HS-5 (cell line): ENCODE results near the gene FAM156B.
"Not testable (repeated sequence)": the region's sequence is repeated elsewhere in the genome, so short reads cannot be mapped to it uniquely, and the experiment has no call there.

Source experiments
- DNase-seq: peaks from one replicate; pipeline ENCODE4 v3.0.0-alpha.2; 2012; ENCODE audit warnings: low read depth

The FAM156B gene

DNA sequence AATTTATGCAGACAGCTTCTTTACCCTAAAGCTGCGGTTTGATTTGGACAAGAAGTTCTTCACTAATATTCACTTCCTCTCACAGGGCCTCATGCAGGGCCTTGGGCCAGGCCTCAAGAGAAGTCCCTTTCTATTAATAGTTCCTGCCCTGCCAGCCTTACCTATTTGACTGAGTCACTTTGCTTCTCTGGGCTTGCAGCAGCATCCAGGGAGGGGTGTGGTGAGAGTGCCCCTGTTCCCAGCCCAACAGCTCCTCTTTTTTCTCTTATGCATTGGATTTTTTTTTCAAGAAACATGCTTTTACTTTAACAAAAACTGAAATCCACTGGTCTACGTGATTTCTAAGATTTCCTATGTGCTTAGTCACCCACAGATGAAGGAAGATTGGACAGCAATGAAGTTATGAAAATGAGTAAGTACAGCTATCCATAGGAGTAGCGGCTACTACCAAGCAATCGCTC, 26.7 kb downstream of the FAM156B start:
- no peak for DNase-seq

DNA sequence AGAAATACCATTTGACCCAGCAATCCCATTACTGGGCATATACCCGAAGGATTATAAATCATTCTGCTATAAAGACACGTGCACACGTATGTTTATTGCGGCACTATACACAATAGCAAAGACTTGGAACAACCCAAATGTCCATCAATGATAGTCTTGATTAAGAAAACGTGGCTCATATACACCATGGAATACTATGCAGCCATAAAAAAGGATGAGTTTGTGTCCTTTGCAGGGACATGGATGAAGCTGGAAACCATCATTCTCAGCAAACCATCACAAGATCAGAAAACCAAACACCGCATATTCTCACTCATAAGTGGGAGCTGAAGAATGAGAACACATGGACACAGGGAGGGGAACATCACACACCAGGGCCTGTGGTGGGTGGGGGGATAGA, 33.1 kb downstream of the FAM156B start:
- not testable (repeated sequence) for DNase-seq

DNA sequence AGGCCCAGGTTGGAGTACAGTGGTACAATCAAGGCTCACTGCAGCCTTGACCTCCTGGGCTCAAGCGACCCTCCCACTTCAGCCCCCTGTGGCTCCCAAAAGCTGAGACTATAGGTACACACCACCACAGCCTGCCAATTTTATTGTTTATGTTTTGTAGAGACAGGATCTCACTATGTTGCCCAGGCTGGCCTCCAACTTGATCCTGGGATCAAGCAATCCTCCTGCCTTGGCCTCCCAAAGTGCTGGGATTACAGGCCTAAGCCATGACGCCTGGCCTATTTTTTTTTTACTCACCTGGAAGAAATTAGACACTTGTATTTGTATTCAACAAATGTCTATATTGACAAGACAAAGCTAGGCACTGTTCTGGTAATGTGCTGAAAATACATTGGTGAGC, 36.1 kb downstream of the FAM156B start:
- no peak for DNase-seq

DNA sequence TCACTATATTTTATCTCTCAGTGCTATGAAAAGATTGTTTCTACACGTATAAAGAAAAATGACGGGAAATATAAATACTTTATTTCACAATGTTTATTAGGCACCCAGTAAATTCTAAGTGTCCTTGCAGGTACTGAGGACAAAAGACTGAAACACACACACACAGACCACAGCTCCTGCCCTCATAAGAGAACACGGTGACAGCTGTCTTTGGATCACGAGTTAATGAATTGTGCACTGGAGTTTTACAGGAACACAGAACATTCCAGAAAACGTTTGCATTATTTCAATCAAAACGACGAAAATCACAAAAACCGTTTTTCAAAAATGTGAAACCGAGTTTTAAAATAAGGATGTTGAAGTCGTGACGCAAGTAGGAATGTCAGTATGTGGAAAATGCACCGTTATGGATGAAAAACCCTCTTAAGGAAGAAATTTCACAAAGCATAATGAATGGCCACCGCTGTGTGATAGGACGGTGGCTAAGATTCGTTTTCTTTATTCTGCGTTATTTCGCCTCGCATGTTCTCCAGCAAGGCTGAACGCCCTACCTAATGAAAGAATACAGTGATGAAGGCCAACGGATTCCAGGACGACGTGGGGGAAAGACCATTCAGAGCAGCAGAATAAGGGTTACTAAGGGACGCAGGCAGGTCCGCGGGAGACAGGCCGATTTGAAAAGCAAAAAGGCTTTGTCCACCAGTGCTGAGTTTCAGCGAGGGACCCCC, 37.0 kb downstream of the FAM156B start:
- DNase-seq, result no peak

DNA sequence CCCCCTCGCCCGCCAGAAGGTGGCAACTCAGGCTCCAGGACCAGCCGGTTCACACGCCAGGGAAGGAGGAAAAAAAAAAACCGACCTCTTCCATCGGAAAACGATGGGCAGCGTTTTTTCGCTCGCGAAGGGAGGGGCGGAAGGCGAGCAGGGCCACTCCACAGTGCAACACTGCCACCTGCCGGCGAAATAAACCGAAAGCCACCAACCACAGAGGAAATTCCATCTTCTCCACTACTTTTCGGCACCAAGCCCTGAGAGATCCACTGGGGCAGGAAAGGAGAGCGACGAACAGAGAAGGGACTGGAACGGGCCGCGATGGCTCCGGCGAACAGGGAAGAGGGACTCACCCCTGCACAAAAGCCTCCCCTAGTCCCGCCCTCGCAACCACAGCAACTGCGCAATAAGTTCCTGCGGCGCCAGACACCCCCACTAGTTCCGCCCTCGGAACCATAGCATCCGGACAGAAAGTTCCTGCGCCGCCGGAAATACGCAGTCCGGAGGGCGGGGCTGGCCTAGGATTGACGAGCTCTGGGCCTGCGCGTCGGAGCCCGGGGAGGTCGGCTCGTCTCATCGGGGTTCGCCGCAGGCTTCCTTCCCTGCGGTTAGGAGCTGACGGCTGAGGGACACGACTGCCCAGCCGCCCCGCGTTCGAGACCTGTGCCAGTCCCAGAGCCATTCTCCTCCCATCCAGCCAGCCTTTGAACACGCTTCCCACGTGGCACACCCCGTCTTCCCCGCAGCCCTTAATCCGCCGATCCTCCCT, 37.8 kb downstream of the FAM156B start:
- peak; percentile 71 for DNase-seq

DNA sequence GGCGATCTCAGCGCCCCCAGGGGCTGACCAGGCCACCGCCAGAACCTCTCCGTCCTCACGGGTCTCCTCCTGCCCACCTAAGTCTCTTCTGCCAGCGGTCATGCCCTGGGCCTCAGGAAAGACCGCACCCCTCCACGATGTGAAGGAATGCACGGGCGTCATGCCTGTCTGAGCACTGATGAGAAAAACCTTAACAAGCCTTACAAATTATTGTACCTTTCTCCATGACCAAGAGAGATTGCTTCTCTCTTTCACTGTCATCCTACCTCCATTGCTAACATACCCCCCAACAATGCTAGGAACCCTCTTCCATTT, 38.3 kb downstream of the FAM156B start:
- not testable (repeated sequence) for DNase-seq

DNA sequence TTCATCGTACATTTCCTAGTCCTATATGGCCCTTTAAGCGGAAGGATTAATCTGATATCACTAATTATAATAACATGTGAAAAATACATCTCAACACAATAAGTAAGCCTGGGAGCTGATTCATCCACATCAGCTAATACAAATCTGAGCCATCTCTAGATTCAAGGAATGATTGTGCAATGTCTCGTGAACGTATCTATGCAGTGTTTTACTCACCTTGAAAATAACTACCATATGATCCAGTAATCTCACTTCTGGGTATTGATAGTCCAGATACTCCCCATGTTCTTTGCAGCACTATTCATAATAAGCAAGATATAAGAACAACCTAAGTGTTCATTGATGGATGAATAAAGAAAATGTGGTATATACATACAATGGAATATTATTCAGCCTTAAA, 43.6 kb downstream of the FAM156B start:
- DNase-seq, result not testable (repeated sequence)

DNA sequence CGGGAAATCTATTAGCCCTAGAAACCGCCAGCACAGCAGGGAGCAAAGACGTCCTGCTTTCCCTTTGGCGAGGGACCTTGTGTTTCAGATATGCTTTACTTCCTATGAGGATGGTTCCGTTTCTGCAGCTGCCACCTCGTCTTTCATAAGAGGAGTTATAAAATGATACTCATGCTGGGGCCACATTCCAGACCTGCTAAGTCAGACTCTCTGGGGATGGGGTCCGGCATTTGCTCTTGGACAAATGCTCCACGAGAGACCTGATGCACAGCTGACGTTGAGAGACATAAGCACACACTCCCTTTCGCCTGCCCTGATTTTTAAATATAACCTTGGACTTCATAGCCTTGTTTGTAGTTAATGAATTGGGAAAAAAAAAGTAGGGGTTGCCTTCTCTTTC, 44.6 kb downstream of the FAM156B start:
- not testable (repeated sequence) for DNase-seq

DNA sequence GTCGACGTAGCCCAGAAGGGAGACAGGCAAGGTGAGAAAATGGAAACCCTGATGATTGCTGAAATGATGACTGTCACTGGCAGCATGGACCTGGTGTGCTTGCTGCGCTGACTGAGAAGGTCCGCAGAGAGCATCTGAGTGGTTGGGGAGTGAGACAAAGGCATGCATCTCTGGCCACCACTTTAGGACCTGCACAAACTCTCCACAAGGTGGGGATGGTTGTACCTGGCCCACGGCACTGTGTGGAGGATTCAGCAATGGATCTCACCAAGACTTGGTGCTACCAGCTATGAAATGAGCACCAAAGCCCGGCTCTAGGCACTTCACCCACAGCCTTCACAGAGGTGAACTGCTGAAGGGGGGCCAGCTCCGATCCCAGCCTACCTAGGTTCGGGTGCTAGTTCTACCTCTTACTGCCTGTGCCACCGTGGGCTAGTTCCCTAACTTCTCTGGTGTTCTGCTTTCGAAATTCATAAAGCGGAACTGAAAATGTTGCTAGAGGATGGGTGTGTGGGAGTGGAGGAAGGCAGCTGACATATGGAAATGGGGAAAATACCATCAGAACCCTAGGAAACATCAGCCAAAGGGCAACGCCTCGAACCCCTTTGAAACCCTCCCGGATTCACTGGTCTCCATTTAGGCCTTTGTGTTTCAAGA, 48.8 kb downstream of the FAM156B start:
- not testable (repeated sequence) for DNase-seq

DNA sequence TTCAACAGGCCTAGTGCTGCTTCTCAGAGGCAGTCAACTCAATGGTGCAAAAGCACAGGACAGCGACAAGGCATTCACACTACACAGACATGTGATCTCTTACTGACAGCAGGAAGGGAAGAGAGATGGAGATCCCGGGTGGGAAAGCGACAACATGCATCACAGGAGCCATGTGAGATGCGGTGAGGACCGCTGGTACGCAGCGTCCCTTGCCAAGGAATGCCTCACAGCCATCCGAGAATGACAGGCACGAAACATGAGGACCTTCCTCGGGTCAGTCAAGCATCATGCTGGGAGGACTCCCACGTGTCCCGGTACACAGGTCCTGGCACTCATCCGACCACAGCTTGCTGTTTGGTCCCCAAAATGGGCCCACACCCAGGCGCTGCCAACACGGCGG, 50.4 kb downstream of the FAM156B start:
- not testable (repeated sequence) for DNase-seq

DNA sequence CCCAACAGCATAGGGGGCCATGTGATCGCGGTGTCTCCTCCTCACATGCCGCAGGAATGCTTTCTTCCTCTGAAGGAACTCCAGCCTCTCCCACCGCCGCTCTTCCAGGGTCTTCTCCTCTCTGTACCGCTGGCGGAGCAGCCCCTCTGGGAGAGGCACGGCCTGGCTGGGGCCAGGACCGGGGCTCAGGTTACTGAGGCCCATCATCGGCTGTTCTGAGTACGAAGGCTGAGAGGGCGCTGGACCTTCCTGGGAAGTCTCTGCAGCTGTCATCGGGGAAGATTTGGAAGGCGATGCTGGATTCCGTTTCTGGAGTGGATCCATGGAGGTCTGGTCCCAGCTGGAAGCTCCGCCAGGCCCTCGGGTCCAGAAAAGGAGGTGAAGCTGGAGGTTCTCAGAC, 51.1 kb downstream of the FAM156B start:
- DNase-seq, result not testable (repeated sequence)

DNA sequence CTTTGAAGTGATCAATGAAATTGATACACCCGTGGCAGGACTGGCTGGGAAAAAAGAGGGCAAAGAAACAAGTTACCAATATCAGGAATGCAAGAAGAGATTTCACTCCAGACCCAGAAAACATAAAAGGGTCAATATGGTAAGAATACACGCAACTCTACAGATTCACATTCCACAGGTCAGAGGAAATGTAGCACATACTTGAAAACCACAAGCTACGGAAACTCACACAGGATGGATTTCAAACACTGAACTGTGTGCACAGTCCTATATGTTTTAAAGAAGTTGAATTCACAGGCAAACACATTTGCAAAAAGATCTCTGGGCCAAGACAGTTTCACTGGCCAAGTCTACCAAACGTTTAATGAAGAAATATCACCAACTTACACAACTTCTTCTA, 52.2 kb downstream of the FAM156B start:
- not testable (repeated sequence) for DNase-seq

DNA sequence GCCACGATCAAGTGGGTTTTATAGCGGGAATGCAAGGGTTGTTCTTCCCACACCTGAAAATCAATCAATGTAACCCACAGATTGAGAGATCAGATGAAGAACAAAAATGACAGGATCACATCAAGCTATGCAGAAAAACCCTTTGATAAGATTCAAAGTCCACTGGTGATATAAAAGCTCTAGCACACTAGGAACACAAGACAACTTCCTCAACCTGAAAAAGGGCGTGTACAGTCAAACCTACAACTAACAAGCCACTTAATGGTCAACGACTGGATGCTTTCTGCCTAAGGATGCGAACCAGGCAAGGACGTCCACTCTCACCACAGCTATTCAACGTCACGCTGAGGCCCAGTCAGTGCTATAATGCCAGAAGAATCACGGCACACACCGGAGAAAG, 52.8 kb downstream of the FAM156B start:
- DNase-seq, result not testable (repeated sequence)
